HG03378 (cell line): ENCODE results near the gene RDH11.

ENCODE experiments used
- ATAC-seq: cut with Tn5 transposase; IDR thresholded peaks from one replicate; pipeline ENCODE4 v1.9.1; 2021; ENCODE audit warnings: mild to moderate bottlenecking, moderate library complexity; ENCODE audit not compliant: unreplicated experiment

RDH11 gene

DNA sequence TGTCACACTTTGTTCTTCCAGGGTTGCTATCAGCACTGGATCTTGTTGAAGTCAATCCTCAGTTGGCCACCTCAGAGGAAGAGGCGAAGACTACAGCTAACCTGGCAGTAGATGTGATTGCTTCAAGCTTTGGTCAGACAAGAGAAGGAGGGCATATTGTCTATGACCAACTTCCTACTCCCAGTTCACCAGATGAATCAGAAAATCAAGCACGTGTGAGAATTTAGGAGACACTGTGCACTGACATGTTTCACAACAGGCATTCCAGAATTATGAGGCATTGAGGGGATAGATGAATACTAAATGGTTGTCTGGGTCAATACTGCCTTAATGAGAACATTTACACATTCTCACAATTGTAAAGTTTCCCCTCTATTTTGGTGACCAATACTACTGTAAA lies 44.9 kb downstream of the RDH11 start:
- no peak for ATAC-seq

DNA sequence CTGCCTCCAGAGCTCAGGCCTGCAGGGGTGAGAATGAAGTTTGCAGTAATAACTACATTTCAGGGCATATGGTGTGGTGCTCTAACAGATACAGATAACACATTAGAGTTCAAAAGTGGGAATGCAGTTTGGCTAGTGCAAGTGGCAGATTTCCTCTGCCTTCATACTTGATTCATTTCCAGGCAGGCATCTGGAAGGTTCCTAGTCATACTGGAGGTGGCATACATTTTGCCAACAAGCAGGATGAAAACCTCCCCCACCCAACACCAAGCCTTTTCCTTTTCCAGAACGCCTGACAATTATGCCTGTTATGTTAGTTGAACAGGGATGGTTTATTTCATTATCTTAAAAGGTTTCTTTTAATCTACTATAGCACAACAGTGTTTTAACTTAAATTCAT lies 45.4 kb downstream of the RDH11 start:
- ATAC-seq, result no peak

DNA sequence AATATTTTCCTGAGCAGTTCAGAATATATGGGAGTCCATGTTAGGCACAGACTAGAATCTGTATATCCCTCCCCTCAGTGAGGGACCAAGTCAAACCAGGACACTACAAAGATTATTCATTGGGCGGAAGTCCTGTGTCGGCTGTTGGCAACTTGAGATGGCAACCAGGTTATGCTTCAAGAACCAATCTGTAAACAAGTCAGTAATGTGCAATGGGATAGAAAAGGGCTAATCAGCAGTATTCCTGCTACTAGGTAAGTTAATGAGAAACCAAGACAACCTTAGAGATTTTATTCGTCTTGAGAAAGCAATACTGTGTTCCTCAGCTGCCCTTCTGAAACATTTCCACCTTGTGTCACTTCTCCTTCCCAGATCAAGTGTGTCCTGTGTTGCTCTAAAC lies 49.4 kb downstream of the RDH11 start:
- no peak for ATAC-seq

DNA sequence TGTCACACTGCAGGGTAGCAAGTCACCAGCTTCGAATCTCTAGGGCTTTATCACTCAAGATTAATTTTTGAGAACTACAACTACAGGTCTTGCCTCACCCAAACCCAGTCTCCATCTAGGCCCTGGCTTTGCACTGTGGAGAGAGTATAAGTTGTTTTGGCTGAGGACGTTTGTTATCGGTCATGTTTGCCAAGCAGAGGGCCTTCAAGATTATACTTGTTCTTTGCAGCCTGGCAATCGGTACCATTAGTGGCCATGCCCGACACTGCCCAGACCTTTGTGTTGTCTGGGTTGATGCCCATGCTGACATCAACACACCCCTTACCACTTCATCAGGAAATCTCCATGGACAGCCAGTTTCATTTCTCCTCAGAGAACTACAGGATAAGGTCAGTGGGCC lies 50.1 kb downstream of the RDH11 start:
- ATAC-seq, result no peak

DNA sequence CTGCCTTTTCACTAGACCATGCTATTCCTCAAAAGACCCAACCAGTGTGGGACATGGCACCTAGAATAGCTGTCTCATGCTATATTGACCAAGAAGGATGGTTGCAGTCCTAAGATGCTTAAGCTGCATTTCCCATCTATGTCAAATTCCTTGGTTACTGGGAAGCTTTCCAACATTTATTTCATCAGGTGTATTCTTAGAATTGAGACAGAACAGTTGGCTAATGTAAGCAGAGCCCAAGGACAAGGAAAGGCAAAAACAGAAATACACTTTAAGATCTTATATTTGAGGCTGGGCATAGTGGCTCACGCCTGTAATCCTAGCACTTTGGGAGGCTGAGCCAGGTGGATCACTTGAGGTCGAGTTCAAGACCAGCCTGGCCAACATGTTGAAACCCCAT lies 51.1 kb downstream of the RDH11 start:
- ATAC-seq, result no peak

DNA sequence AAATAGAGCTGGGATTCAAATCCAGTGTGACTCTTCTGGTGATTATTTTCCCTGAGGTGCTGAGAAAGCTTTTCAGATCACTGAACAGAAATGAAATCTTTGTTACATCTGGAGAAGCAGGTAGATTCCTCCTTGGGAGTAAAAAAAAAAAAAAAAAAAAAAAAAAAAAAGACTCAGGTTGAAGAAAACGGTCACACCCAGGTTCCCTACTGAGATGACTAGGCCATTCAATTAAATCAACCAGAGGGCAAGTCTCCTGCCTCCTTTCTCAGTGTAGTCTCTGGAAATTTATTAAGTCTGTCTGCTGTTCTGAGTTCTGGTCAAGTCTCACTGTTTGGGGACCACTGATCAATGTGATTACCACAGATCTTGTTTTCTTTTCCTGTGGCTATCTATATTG lies 51.9 kb downstream of the RDH11 start:
- no peak for ATAC-seq

DNA sequence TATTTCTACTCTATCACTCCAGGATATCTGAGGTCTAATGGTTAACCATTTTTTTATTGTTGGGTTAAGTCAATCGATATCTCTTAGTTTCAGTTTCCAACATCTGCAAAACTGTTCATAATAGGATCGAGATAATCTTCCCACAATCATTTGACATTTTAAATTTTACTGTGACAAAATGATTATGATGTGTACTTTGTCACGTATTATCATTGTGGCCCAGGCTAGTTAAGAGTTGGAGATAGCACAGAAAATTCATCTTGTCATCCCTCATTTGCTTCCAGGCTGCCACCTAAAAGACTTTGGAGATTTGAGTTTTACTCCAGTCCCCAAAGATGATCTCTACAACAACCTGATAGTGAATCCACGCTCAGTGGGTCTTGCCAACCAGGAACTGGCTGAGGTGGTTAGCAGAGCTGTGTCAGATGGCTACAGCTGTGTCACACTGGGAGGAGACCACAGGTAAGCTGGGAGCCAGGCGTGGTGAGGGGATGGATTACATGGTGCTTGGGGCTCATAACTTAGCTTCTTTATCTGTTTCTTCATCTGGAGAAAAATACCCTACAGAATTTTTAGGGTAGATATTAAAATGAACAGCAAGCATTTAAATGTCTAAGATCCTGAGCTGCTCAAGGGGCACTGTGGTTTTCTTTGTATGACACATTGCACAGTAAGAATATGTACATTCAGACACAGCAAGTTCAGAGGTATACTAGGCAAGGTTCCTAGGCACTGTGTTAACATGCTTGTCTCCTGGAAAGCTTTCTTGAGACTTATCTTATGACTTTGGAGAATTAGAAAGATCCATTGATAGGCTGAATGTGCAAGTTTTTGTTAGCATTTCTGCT lies 53.4 kb downstream of the RDH11 start:
- no peak for ATAC-seq

DNA sequence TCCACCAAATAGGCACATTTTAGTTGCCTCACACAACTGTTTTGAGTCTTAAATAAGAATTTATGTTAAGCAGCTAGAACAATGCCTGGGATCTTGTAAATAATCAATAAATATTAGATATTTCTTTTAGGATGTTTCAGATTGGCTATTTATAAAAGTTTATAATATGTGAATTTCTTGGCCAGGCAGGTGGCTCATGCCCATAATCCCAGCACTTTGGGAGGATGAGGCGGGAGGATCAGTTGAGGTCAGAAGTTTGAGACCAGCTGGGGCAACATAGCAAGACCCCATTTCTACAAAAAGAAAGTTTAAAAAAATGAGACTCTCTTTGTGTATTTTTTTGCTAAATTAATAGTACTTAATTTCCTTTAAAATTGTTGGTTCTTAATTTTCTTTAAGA lies 54.1 kb downstream of the RDH11 start:
- no peak for ATAC-seq

DNA sequence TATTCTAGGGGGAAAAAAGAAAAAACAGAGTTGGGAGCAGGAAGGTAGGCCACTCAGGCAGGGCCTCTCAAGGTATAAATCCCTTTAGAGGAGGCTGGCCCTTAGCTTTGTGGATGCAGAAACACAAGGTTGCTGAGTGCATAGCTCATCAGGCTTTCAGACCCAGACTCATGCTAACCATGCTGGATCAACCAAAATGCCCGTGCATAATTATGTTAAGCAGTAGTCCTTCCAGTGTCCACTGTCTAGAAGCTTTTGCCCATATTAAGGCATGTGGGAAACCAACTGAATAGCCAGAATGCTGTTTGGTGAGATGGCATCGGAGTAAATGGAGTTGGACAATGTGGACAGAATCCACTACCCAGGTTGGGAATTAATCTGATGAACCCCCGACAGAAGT lies 56.9 kb downstream of the RDH11 start:
- no peak for ATAC-seq

DNA sequence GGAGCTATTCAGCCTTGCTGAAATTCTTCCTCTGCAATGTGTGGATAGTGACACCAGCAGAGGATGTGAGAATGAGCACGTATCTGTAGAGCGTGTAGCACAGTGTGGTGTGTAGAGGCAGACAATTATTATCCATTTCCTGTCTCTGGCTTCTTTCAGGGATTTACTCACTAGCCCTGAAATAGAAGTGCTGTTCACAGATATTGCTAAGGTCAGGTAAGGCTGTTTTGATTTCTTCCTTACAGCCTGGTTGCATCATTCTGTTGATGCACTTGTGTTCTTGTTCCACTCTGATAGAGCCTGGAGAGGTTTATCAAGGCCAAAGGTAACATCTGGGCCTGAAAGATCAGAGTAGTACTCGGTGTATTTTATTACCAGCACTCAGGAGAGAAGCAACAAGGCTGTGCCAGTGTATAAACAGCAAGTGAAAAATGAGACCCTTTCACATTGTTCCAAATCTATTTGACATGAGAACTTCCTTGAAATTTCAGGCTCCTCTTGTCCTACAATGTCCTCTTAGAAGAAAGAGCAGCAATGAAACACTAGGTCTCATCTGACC lies 59.1 kb downstream of the RDH11 start:
- ATAC-seq, result no peak

DNA sequence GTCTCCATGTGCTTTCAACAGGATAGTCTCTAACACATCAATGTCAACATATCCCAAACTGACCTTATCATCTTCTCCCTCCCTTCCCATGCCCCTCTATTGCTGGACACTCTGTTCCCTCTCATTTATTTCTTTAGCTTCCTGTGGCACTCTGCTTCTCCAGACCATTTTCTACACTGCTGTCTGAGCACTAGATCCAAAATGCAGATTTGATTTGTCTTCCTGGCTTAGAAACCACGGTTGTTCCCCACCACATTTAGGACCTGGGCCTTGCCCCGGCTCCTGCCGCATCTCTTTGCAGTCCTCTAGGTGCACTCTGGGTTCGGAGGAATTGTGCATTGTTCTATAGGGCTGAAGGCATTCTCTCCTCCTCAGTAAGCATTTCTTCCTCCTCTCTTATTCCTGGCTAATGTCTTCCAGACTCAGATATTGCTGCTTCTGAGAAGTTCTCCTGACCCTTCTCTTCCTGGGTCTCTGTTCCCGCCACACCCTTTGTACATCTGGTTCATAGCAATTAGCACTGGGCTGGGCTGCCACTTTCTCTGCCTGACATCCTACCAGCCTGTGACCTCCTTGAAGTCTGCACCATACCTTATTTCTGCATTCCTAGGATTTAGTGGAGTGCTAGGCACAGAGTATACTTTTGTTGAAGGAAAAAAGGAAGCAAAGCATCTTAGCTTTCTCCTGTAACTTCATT lies 62.0 kb downstream of the RDH11 start:
- ATAC-seq, result no peak

DNA sequence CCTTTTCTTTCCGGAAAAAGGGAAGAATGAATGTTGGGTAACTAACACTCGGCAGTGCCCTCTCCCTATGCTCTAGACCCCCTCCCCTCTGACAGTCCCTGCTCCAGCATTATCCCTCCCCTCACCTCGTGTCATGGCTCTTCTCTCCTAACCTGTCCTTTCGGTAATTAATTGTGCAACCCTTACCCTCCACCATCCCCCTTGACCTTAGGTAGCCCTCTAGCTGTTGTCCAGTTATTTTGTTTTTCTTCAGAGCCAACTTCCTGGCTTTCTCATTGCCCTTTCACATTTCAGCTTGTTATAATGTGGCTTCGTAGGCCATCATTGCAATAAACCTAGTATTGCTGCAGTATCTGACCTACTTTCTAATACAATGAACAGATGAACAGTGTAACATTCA lies 64.6 kb downstream of the RDH11 start:
- no peak for ATAC-seq

DNA sequence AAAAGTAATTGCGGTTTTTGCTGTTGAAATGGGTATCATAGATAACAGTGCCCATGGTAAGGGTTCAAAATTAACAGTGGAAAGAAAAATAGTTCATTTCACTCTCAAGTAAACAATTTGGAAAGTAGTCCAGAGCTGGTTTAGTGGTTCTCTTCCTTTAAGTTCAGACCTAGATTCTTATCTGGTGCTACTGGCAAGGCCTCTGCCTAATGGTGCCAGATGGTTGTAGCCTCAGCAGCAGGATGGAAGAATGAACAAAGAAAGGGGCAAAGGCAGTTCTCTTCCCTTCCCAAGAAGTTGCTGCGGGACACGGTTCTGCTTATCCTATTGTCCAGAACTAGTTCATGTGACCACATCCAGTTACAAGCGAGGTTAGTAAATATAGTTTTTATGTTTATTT lies 65.4 kb downstream of the RDH11 start:
- no peak for ATAC-seq

DNA sequence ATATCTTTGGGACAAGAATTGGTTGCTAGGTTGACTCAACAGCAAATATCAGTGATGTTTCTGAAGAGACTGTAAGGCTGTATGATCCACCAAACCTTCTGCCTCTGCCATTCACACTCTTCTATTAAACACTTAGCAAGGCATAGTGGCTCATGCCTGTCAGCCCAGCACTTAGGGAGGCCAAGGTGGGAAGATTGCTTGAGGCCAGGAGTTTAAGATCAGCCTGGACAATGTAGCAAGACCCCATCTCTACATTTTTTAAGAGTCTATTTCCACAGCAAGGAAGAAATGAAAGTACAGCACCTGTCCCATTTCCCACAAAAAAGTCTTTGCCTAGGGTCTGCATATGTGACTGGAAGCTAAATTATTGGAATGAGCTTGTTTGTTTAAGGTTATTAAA lies 68.0 kb downstream of the RDH11 start:
- no peak for ATAC-seq
